NCI-H510A treated with DMSO at 0.1 percent for 48 hours (cell line): Measurements from ENCODE around the gene FBLL1.
"Not testable (repeated sequence)": the region's sequence is repeated elsewhere in the genome, so short reads cannot be mapped to it uniquely, and the experiment has no call there.

ENCODE experiments used
- DNase-seq: peaks from one replicate; lab custom pipeline; 2025; lab: John Stamatoyannopoulos, UW

FBLL1 gene

GRCh38 chr5:168552146-168552545, 23.0 kb downstream of the FBLL1 start:
- DNase-seq, result no peak

- DNase-seq, result no peak
Observed at GRCh38 chr5:168553377-168554130, 24.4 kb downstream of the FBLL1 start.

- no peak for DNase-seq
Observed at GRCh38 chr5:168557389-168557788, 28.3 kb downstream of the FBLL1 start.

GRCh38 chr5:168562279-168562678, 33.2 kb downstream of the FBLL1 start:
- no peak for DNase-seq

GRCh38 chr5:168563959-168564358, 34.9 kb downstream of the FBLL1 start:
- DNase-seq, result no peak

GRCh38 chr5:168568738-168569137, 39.6 kb downstream of the FBLL1 start:
- DNase-seq, result no peak

- no peak for DNase-seq
Observed at GRCh38 chr5:168570490-168571328, 41.6 kb downstream of the FBLL1 start.

GRCh38 chr5:168573663-168574062, 44.6 kb downstream of the FBLL1 start:
- DNase-seq, result not testable (repeated sequence)

- not testable (repeated sequence) for DNase-seq
Observed at GRCh38 chr5:168574156-168574555, 45.1 kb downstream of the FBLL1 start.

GRCh38 chr5:168575391-168576372, 46.6 kb downstream of the FBLL1 start:
- DNase-seq, result no peak

GRCh38 chr5:168578006-168578405, 48.9 kb downstream of the FBLL1 start:
- no peak for DNase-seq

- peak; percentile 47 for DNase-seq
Observed at GRCh38 chr5:168578538-168579487, 49.7 kb downstream of the FBLL1 start, which contains the start of gene PANK3. PANK3 (minus strand) TSS chr5:168579368; CDS start chr5:168579283, 85 bp downstream.

GRCh38 chr5:168579488-168580226, 50.6 kb downstream of the FBLL1 start:
- peak; percentile 85 for DNase-seq

GRCh38 chr5:168580227-168580508, 51.1 kb downstream of the FBLL1 start:
- DNase-seq, result no peak
